Raji (cell line): ENCODE results near the gene SLC44A5.

ENCODE experiments used
- POLR2A ChIP-seq: IDR thresholded peaks from 2 replicates; pipeline ENCODE4 v1.6.1; 2011; ENCODE audit warnings: low read depth, low read length, control low read depth; ENCODE audit not compliant: insufficient read depth

The SLC44A5 gene

DNA sequence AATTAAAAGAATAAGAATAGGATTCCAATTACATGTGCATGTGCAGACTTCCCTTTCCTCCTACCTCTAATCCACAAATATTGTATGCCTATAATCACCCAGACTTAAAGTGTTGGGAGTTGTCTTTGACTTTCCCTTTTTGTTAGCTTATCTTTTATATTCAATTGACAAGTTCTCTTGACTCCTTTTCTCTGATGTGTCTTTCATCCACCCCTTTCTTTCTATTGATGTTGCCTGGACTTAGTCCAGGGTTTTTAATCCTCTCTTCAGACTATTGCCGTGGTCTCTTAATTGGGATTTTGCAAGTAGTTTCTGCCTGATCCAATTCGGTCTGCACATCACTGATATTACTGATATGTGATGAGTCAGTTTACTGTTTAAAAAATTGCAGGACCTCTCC, 305.9 kb downstream of the SLC44A5 start:
- no peak for TF ChIP-seq POLR2A

DNA sequence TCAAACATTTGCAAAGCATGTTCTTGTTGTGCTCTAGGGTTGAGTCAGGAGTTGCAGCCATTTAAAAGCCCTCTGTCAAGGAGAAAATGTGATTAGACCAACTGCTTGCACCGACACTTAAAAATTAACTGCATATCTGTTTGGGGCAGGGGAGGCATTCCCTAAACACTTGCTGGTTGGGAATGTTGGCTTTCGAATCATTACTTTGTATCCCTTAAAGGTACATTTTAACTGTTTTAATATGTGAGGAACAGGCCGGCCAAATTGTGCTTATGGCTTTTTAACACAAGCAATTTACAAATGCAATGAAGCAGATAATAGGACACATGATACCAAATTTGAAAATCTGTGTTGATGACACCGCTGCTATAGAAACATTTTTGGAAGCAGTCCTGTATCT, 317.6 kb downstream of the SLC44A5 start:
- no peak for TF ChIP-seq POLR2A

DNA sequence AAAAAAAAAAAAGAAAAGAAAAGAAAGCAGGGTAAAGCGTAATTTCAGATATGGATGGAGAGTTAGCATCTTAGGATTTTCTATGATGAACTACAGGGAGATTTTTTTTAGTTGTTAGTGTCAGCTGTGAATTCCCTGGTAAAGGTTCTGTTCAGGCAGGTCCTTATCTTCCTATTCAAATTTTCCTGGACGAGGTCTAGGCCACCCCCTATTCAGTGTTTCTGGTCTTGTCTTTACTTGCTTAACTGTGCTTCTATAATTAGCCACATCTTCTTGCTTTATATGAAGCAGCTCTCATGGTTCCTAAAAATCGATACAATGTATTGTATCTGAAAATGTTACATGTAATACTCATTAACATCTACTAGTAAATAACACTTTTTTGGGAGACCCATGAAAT, 318.9 kb downstream of the SLC44A5 start:
- no peak for TF ChIP-seq POLR2A

DNA sequence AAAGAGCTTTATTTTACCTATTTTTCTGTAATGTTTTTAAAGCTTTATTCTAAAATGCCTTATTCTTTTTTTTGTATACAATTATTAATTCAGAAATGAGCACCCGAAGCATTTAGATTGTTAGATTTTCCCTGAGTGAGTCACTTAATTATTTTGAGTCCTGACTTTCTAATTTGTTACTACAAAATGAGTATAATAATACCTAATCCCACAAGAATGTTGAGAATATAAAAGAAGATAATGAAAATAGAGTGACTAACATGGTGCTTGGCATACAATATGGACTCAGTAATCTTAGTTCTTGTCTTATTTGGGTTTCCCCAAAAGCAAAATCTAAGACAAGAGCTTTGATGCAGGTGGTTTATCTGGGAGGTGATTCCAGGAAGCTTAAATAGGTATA, 334.5 kb downstream of the SLC44A5 start:
- no peak for TF ChIP-seq POLR2A

DNA sequence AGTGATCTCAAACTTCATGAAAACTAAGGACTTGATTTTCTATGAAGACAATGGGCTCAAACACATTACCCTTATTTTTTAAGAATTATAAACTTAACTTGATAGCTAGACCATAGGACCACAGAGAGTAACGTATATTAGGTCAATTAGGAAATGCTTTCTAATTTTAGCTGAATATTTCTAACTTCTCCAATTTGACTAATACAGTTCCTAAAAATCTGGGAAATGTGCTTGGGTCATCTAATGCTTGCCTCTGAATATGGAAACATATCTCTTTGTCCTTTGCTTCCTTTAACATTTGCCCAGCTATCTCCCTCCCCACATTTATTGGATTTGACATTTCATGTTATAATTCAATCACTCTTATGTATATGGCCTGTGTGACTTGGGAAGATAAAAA, 335.3 kb downstream of the SLC44A5 start:
- no peak for TF ChIP-seq POLR2A

DNA sequence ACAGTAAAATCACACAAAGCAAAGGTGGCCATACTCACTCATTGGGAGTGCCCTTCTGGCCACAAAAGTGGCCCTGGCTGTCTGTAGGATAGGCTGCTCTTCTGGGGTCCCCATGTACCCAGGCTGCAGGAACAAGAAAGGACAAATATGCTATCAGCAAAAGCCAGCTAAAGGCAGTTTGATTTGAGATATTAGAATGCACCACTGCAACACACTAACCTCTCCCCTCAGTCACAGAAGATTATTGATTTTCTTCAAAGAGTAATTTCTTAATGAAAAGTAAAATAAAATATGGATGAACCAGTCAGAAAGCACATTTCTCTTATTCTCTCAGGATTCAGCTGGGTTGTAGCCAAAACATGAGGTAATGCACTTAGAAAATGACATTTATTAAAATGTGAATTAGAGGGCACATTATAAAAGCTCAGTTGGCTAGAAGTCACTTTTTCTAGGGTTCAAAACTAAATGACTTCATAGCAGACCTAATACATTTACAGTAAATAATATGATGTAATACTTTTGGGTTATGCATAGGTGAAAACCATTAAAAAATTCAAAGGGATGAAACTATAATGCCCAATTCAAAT, 335.9 kb downstream of the SLC44A5 start:
- no peak for TF ChIP-seq POLR2A

DNA sequence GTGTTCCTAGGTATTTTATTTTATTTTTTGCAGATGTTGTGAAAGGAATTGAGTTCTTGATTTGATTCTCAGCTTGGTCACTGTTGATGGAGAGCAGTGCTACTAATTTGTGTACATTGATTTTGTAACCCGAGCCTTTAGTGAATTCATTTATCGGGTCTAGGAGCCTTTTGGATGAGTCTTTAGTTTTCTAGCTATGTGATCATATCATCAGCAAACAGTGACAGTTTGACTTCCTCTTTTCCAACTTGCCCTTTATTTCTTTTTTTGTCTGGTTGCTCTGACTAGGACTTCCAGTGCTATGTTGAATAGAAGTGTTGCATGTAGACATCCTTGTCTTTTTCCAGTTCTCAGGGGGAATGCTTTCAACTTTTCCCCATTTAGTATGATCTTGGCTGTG, 337.8 kb downstream of the SLC44A5 start:
- no peak for TF ChIP-seq POLR2A

DNA sequence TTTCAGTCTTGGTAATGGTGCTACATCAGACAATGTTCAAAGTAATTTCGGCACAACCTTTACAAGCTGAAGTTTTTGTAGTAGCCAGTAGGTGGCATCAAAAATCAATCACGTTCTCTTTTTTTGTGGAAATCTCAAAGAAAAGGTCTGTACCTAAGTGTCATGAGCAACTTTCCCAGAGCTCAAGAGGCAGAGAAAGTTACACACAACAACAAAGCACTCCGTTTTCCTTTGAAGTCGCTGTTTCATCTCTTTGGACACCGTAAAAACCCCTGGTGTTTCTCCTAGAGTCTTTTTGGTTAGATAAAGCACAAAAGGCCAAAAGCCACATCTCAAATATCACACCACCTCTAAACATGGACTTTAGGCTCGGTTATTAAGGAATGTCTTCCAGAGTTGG, 345.1 kb downstream of the SLC44A5 start:
- TF ChIP-seq POLR2A = no peak

DNA sequence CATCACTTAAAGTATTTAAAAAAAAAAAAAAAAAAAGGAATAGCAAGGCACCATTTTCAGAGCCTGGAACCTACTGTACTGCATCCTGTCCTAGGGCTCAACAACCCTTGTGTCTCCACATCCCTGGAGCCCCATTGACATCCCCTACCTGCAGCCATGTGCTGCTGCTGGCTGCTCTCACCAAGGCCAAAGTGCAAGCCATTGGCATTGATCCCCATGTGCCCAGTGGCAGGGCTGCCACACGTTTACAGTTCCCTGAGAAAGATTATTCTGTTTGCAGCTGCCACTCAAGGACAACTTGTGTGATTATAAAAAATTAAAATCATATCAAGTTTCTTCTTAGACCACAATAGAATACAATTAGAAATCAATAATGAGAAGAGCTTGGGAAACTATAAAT, 346.8 kb downstream of the SLC44A5 start:
- TF ChIP-seq POLR2A = no peak

DNA sequence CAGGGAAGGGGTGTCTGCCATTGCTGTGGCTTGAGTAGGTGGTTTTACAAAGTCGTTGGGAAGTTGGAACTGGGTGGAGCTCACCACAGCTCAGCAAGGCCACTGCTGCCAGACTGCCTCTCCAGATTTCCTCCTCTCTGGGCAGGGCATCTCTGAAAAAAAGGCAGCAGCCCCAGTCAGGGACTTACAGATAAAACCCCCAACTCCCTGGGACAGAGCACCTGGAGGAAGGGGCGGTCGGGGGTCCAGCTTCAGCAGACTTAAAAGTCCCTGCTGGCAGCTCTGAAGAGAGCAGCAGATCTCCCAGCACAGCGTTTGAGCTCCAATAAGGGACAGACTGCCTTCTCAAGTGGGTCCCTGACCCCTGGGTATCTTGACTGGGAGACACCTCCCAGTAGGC, 352.6 kb downstream of the SLC44A5 start:
- no peak for TF ChIP-seq POLR2A

DNA sequence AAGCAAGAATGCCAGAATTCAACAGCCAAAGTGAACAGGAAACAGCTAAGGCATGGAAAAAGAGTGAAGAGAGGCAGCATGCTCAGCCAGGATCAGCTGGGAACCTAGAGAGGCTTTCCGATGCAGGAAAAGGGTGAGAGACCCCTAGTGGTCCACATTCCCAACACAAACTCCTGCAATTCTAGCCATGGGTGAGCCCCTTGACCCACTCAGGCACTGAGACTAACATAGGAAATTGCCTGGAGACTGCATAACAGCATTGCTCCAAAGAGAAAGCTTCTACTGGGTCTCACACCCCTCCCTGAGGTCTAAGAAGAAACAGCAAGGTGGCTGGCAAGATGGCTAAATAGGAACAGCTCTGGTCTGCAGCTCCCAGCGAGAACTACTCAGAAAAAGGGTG, 353.5 kb downstream of the SLC44A5 start:
- no peak for TF ChIP-seq POLR2A

DNA sequence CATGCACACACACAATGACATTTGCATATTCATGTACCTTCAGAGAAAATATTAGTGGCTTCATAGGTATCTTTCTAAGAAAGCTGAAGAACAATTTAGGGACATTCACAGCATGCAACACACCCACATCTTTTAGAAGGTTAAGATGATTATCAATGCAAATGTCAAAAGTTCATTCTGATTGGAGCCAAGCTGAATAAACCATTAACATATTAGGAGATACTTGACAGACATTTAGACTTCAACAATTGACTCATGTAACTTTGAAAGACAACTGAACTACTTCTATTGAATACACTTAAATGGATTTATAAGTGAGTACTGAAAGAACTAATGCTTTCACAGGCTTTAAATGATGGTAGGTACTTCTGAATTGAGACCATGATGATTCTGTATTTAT, 365.7 kb downstream of the SLC44A5 start:
- TF ChIP-seq POLR2A = no peak

DNA sequence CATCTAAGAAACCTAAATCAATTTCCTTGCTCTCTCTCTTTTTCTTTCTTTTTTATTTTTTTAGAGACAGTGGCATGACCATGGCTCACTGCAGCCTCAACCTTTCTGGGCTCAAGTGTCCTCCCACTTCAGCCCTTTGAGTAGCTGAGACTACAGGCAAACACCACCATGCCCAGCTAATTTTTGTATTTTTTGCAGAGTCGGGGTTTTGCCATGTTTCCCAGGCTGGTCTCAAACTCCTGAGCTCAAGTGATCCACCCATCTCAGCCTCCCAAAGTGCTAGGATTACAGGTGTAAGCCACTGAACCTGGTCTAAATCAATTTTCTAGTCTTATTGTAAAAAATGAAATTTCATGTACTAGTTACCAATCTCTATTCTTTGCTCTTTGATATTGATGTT, 367.8 kb downstream of the SLC44A5 start:
- TF ChIP-seq POLR2A = no peak

DNA sequence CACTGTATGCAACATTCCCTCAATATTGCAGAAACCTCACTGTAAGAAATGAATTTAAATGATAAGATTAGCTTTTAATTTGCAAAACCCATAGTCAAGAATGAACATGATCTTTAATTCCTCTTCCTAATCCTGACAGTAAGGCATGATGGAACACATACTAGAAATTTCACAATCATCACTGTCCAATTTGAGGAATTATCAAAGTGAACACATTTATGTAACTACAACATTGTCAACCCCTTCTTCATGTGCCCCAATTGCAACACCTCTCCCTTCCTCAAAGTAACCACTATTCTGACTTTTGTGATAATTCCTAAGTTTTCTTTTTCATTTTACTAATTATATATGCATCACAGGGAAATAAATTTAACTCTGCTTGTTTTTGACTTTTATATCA, 373.6 kb downstream of the SLC44A5 start:
- no peak for TF ChIP-seq POLR2A

DNA sequence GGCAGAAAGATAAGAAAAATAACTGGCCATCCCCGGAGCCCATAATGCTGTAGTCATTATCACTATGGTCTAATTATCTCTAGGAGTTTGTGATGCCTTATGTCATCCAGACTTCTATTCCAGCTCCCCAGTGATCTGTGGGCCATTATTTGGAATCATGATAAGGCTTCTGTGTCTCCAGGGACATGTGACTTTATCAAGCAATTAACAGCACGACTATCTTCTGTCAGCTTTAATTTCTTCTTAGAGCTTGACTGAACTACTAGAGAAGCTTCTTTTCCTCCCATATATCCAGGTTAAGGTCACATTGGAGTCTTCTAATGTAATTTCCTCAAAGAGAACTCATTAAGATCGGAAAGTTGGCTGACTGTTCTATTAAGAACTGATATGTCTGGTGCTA, 376.4 kb downstream of the SLC44A5 start:
- TF ChIP-seq POLR2A = no peak

DNA sequence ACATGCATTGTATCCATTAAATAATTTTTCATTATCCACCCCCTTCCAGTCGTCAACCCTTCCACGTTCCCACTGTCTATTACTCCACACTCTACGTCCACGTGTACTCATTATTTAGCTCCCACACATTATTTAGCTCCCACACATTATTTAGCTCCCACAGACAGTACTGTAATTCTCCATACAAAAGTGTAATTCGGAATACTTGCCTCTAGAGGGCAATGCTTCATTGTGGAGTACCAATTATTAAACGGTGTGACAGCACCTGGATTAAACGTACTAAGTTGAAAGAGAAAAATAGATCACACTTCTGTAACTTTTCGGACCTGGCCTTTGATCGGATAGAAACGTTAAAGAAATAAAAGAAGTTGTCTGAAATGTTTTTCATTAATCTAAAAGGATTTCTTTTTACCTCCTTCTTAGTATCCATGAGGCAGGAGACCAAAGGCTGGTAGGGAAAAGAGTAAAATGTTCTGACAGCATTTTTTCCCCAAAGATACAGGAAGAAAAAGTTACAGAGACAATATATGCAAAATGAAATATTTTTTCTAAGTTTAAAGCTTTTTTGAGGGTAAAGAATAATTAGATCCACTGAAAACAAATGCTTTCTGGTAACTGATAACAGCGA, 377.5 kb downstream of the SLC44A5 start:
- no peak for TF ChIP-seq POLR2A

DNA sequence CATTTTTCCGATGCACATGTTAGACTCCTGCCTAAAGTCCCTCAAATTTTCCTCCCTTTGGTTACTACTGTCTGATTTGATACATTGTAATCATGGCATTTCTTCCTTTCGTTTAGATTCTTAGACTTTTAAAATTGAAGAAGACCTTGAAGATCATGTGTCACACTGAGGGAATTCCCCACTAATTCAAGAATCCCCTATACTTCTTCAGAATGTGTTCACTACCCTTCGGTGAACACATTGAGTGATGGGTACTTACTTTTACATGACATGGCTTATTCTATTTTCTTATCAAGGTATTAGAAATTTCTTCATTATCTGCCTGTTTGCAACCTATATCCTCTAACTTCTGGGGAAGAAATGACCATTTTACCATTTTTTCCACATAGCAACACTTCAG, 390.8 kb downstream of the SLC44A5 start:
- no peak for TF ChIP-seq POLR2A
